Pancreas (tissue), 10 donors: ENCODE measurements around the gene MASP2. TPM values are rescaled to one million over a fixed set of nuclear protein-coding genes. Genes with fewer than 3 reads are reported as not detected.
"Not testable (repeated sequence)": the region's sequence is repeated elsewhere in the genome, so short reads cannot be mapped to it uniquely, and the experiment has no call there.

ENCODE experiments used
- ATAC-seq, 4 donors: fragments of 200-7000 bp; cut with Tn5 transposase; one replicate each; pipeline versions ENCODE4 v1.8.0 to v1.9.1; 2020; ENCODE audit warnings: mild to moderate bottlenecking in 4 of 4, moderate library complexity in 4 of 4
- DNase-seq, 6 donors: peaks; one replicate each; pipeline ENCODE4 v3.0.0-alpha.2; 2020
- FAIRE-seq: peaks from 2 replicates; lab custom pipeline; 2012; peaks lifted over from hg19 to GRCh38; lab: Jason Lieb, UNC
- H3K27ac ChIP-seq, 4 donors: fragments of 200-600 bp; sonication (generic); 1 replicate in 3 of 4; 2 replicates in 1 of 4; pipeline versions ENCODE4 v1.5.0 to v1.8.0; 2020
- H3K27me3 ChIP-seq, 4 donors: fragments of 200-600 bp; one replicate each; pipeline ENCODE4 v1.8.0; 2021
- H3K36me3 ChIP-seq, 3 donors: fragments of 200-600 bp; sonication (generic) in 1 of 3; one replicate each; pipeline versions ENCODE4 v1.5.0 to v1.8.0; 2020 to 2021
- H3K4me1 ChIP-seq, 3 donors: fragments of 200-600 bp; one replicate each; pipeline ENCODE4 v1.8.0; 2021
- H3K4me3 ChIP-seq, 4 donors: fragments of 200-600 bp; sonication (generic) in 2 of 4; one replicate each; pipeline versions ENCODE4 v1.5.0 to v1.8.0; 2020 to 2021
- H3K9me3 ChIP-seq, 4 donors: fragments of 200-600 bp; one replicate each; pipeline ENCODE4 v1.8.0; 2021
- CTCF ChIP-seq, 4 donors: fragments of 200-600 bp; sonication (generic) in 3 of 4; IDR thresholded peaks; one replicate each; pipeline versions ENCODE4 v1.5.0 to v1.8.0; 2021; ENCODE audit warnings: antibody characterized with exemption in 4 of 4
- WGBS, 2 donors: extraction: QIAGEN DNeasy Blood & Tissue Kit; methylation state at CpG; one replicate each; pipeline ENCODE4 v1.1.7; 2013; 5-methylcytosine and 5-hydroxymethylcytosine counted together
- intact Hi-C, 3 donors: fragments of 100-400 bp; cut with DNase I; formaldehyde crosslinking; loops; one replicate each; pipeline versions ENCODE4 v1.11.1 to v1.14.2; 2022
- polyA plus RNA-seq, 2 donors: library from polyadenylated mRNA; stranded (reverse); fragments of 200-250 nt; gene quantifications; one replicate each; pipeline ENCODE4 v1.2.3, GENCODE V29; 2013
- total RNA-seq, 6 donors: library from RNA; stranded (reverse); fragmentation: NEBNext Ultra II Directional in 4 of 6; extraction: Animal tissue kit (Norgen Biotek cat#: 25700) in 4 of 6; gene quantifications; one replicate each; pipeline versions ENCODE4 v1.2.1 to v1.2.4, GENCODE V29; 2021 to 2023
- donor health status: healthy with polysubstance abuse.
- donor health status: DM: no; HTN: no; CAD: no; lungs with moderate emphysema.
- donor health status: DM: no; HTN: no; CAD: no.
- donor health status: control.
- donor health status: control.
- donor health status: Bipolar disorder and iron deficiency.
- donor health status: DM: yes; HTN: yes; CAD: no.
- donor health status: DM: no; HTN: no; CAD: no.
- donor health status: DM: no; HTN: no; CAD: no.
- donor health status: DM: yes; HTN: yes; CAD: no.

Gene MASP2
- total and polyA plus RNA-seq, 8 donors, result 0.05 TPM; not detected in 7

GRCh38 chr1:10990828-10991227 lies 56.2 kb downstream of the MASP2 start:
- 87 to 88% methylated on average over 7 of the region's 7 CpGs for WGBS, 2 donors
- no peak for DNase-seq
- Histone ChIP-seq H3K27ac (no peak overlapping the region), H3K4me3 (no peak overlapping the region), H3K27me3 (no peaks in the 10 kb centered on the region), H3K4me1 (peaks cover 0 to 2% (median 0%) of the 10 kb centered on the region in 3 donors), H3K36me3 (no peaks in the 10 kb centered on the region), H3K9me3 (no peaks in the 10 kb centered on the region)
- no peak for FAIRE-seq
- intact Hi-C loops, result no loop called here
- no peak for ATAC-seq
- no peak for TF ChIP-seq CTCF (IDR thresholded peaks at IDR 0.05)

DNA sequence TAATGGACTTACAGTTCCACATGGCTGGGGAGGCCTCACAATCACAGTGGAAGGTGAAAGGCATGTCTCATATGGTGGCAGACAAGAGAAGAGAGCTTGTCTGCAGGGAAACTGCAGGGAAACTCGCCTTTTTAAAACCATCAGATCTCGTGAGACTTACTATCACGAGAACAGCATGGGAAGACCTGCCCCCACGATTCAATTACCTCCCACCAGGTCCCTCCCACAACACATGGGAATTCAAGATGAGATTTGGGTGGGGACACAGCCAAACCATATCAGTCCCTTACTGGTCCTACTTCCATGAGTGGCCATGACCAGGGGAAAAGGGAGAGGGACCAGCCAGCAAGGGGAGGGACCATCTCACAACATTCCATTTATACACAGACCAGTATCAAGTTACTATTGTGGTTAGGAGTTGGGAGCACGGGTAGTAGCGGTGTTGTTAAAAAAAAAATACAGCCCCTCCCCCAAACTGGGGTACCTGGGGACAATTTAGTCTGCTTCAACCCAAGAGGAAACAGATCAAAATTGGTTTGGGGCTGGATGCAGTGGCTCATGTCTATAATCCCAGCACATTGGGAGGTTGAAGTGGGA lies 57.0 kb downstream of the MASP2 start:
- H3K4me3 ChIP-seq, H3K27ac ChIP-seq, H3K9me3 ChIP-seq, DNase-seq, H3K36me3 ChIP-seq, FAIRE-seq, H3K27me3 ChIP-seq, H3K4me1 ChIP-seq, ATAC-seq, intact Hi-C loops: not testable (repeated sequence)
- WGBS, 2 donors, result 90 to 93% methylated on average over 6 of the region's 6 CpGs

DNA sequence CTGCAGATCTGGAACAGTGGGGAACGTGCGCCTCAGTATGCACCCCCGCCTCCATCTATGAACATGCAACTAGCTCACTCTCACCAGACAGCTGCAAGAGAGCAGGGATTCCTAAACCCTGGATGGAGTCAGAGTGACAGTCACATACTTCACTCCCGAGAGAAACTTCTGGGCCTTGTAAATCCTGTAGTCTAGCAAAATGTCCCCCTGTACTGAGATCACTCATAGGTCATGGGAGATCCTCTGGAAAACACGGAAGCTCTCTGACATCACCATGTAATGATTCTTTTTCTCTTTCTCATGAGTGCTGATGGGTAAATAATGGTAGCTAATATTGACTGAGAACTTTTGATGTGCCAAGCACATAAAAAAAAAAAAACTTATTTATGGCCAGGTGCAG lies 57.9 kb downstream of the MASP2 start:
- no peak for FAIRE-seq
- Histone ChIP-seq H3K27ac (no peak overlapping the region), H3K27me3 (no peaks in the 10 kb centered on the region), H3K4me3 (no peak overlapping the region), H3K9me3 (no peaks in the 10 kb centered on the region), H3K4me1 (peaks cover 0 to 2% (median 0%) of the 10 kb centered on the region in 3 donors), H3K36me3 (no peaks in the 10 kb centered on the region)
- DNase-seq, result no peak
- 77 to 78% methylated on average over 5 of the region's 5 CpGs for WGBS, 2 donors
- intact Hi-C loops, result no loop called here
- TF ChIP-seq CTCF (IDR thresholded peaks at IDR 0.05), result no peak
- ATAC-seq, result no peak

DNA sequence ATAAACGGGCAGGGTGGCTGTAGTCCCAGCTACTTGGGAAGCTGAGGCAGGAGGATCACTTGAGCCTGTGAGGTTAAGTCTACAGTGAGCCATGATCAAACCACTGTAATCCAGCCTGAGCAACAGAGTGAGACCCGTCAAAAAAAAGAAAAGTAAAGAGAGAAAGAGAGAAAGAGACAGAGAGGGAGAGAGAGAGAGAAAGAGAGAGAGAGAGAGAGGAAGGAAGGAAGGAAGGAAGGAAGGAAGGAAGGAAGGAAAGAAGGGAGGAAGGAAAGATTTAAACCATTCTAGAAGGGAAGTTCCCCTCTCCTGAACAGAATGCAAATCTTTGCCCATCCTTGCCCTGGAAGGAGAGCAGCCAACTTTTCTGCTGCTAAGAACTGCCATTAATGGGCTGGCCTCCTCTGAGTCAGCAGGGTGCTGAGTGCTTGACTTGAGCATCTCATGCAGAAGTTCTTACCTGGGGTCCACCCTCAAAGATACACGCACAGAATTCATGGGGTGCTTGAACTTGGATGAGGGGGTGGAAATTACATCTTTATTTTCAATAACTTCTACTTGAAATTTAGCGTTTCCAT lies 59.1 kb downstream of the MASP2 start:
- FAIRE-seq, result no peak
- intact Hi-C loops, result no loop called here
- no peaks in the 10 kb centered on the region for H3K36me3 ChIP-seq

GRCh38 chr1:10986525-10986890 lies 60.5 kb downstream of the MASP2 start:
- Histone ChIP-seq H3K27ac (peak overlapping the region in 1 of 4 donors; percentile 23), H3K9me3 (no peaks in the 10 kb centered on the region), H3K4me3 (no peak overlapping the region), H3K36me3 (no peaks in the 10 kb centered on the region), H3K27me3 (no peaks in the 10 kb centered on the region), H3K4me1 (peaks cover 0 to 2% (median 0%) of the 10 kb centered on the region in 3 donors)
- TF ChIP-seq CTCF (IDR thresholded peaks at IDR 0.05), result no peak
- ATAC-seq (peak; percentile 61 to 87 (median 78)), DNase-seq (peak in 2 of 6 donors; percentile 54 to 59), FAIRE-seq (no peak)
- intact Hi-C loops, result no loop called here
- WGBS, 2 donors, result 3 to 11% methylated on average over 7 of the region's 7 CpGs

More for the DNA sequence above, 59.1 kb downstream of the MASP2 start:
- ATAC-seq (no peak), DNase-seq (no peak)
- Histone ChIP-seq H3K27ac (no peak overlapping the region), H3K27me3 (no peaks in the 10 kb centered on the region), H3K4me1 (peaks cover 0 to 2% (median 0%) of the 10 kb centered on the region in 3 donors), H3K4me3 (no peak overlapping the region), H3K9me3 (no peaks in the 10 kb centered on the region)
- 80 to 84% methylated on average over 4 of the region's 4 CpGs for WGBS, 2 donors
- TF ChIP-seq CTCF (IDR thresholded peaks at IDR 0.05), result no peak
